Activated naive CD4-positive, alpha-beta T cell treated with anti-CD3 and anti-CD28 coated beads, Interleukin-2, amount 10 ng/mL, durations not matched to agents 7 days and 5 days (primary cell): ENCODE results near the gene CEP43.

Experiments used
- CTCF ChIA-PET: fragments of 350-600 bp; sonication (Branson Sonifier 250); formaldehyde crosslinking; loops from one replicate; lab custom pipeline; 2021; ENCODE audit warnings: antibody characterized with exemption; lab: Charles Lee
- DNase-seq: peaks from one replicate; pipeline ENCODE4 v3.0.0-alpha.2; 2020
- H3K27ac Mint-ChIP-seq: one replicate; pipeline ENCODE4 v1.8.0; 2021; ENCODE audit warnings: mild to moderate bottlenecking, moderate library complexity, mixed read lengths
- H3K27me3 Mint-ChIP-seq: one replicate; pipeline ENCODE4 v1.8.0; 2021; ENCODE audit warnings: mild to moderate bottlenecking, mixed read lengths
- H3K36me3 Mint-ChIP-seq: one replicate; pipeline ENCODE4 v1.8.0; 2021; ENCODE audit warnings: mixed read lengths
- H3K4me1 Mint-ChIP-seq: one replicate; pipeline ENCODE4 v1.8.0; 2021; ENCODE audit warnings: mixed read lengths
- H3K4me3 Mint-ChIP-seq: one replicate; pipeline ENCODE4 v1.8.0; 2021; ENCODE audit warnings: mild to moderate bottlenecking, moderate library complexity, mixed read lengths
- H3K9me3 Mint-ChIP-seq: one replicate; pipeline ENCODE4 v1.8.0; 2021; ENCODE audit warnings: mixed read lengths

CEP43 gene

GRCh38 chr6:167046861-167047495 is 47.8 kb downstream of the CEP43 start:
- H3K4me1 Mint-ChIP-seq: peaks cover 32% of the 10 kb centered on the region
- peaks cover 6% of the 10 kb centered on the region for H3K36me3 Mint-ChIP-seq
- CTCF ChIA-PET: interaction anchor here (0.8 to 1.7 kb wide), 3 partner anchors 95 to 635 kb away, joined by 3 to 4 read pairs (median 3); no protein-coding TSS in a partner anchor
- H3K9me3 Mint-ChIP-seq: no peaks in the 10 kb centered on the region
- no peak for DNase-seq
- H3K27me3 Mint-ChIP-seq: no peaks in the 10 kb centered on the region
- H3K4me3 Mint-ChIP-seq: no peak overlapping the region
- peak overlapping the region; percentile 84 for H3K27ac Mint-ChIP-seq

GRCh38 chr6:167047554-167047953 is 48.4 kb downstream of the CEP43 start:
- Mint-ChIP-seq H3K27ac (peak overlapping the region; percentile 8), H3K9me3 (no peaks in the 10 kb centered on the region), H3K4me3 (peak overlapping the region; percentile 3), H3K36me3 (peaks cover 6% of the 10 kb centered on the region), H3K4me1 (peaks cover 27% of the 10 kb centered on the region), H3K27me3 (no peaks in the 10 kb centered on the region)
- CTCF ChIA-PET: interaction anchor here (0.8 to 1.7 kb wide), 4 partner anchors 58 to 636 kb away, joined by 3 to 4 read pairs (median 4); no protein-coding TSS in a partner anchor
- DNase-seq: peak; percentile 48
